Gastrocnemius medialis (tissue), 4 donors: ENCODE results near the gene HOOK2. TPM values are rescaled to one million over a fixed set of nuclear protein-coding genes. Genes with fewer than 3 reads are reported as not detected.
"Not testable (repeated sequence)": the region's sequence is repeated elsewhere in the genome, so short reads cannot be mapped to it uniquely, and the experiment has no call there.

Experiments used
- ATAC-seq, 2 donors: fragments of 150-250 bp; one replicate each; pipeline ENCODE4 v1.9.1; 2016
- DNase-seq, 2 donors: peaks; one replicate each; pipeline ENCODE4 v3.0.0-alpha.2; 2019
- H3K27ac ChIP-seq, 4 donors: fragments of 200-600 bp; sonication (generic); 1 replicate in 1 of 4; 2 replicates in 3 of 4; pipeline ENCODE4 v1.5.1; 2016 to 2018; ENCODE audit warnings: mild to moderate bottlenecking in 2 of 4, moderate library complexity in 1 of 4
- H3K27me3 ChIP-seq, 3 donors: fragments of 200-600 bp; sonication (generic) in 2 of 3; 1 replicate in 1 of 3; 2 replicates in 2 of 3; pipeline versions ENCODE4 v1.5.1 to v1.6.0; 2016 to 2019; ENCODE audit warnings: mild to moderate bottlenecking in 1 of 3, moderate library complexity in 1 of 3
- H3K36me3 ChIP-seq, 2 donors: fragments of 200-600 bp; sonication (generic) in 1 of 2; one replicate each; pipeline ENCODE4 v1.5.1; 2017 to 2018
- H3K4me1 ChIP-seq, 2 donors: fragments of 200-600 bp; sonication (generic) in 1 of 2; one replicate each; pipeline ENCODE4 v1.5.1; 2016 to 2017; ENCODE audit warnings: mild to moderate bottlenecking in 2 of 2
- H3K4me3 ChIP-seq, 4 donors: fragments of 200-600 bp; sonication (generic) in 3 of 4; 1 replicate in 1 of 4; 2 replicates in 3 of 4; pipeline ENCODE4 v1.5.1; 2016 to 2019; ENCODE audit warnings: mild to moderate bottlenecking in 2 of 4
- H3K9me3 ChIP-seq, 3 donors: fragments of 200-600 bp; sonication (generic) in 2 of 3; 1 replicate in 1 of 3; 2 replicates in 2 of 3; pipeline ENCODE4 v1.5.1; 2016 to 2019
- POLR2A ChIP-seq, 2 donors: fragments of 450-650 bp; IDR thresholded peaks; one replicate each; pipeline ENCODE4 v1.6.1; 2017; ENCODE audit warnings: antibody characterized with exemption in 2 of 2, mild to moderate bottlenecking in 2 of 2, moderate library complexity in 2 of 2
- in situ Hi-C, 4 donors: fragments of 200-750 bp; cut with MboI; loops; one replicate each; pipeline versions ENCODE4 v1.15.0 to v1.8.0; 2017; ENCODE audit warnings: low sequenced_read_pairs in 4 of 4
- intact Hi-C: fragments of 100-400 bp; cut with DNase I; formaldehyde crosslinking; loops from one replicate; pipeline ENCODE4 v1.15.1; 2023; ENCODE audit warnings: low total_unique reads
- total RNA-seq, 4 donors: library from RNA; depleted of rRNA; stranded (reverse); fragments of >200 nt; gene quantifications; one replicate each; pipeline versions ENCODE4 v1.1.0 to v1.2.3, GENCODE V29; 2016
- TF ChIP-seq, protein P1 (sequence below), 5 experiments: fragments of 450-650 bp in 3 of 5; fragments of 200-600 bp in 2 of 5; sonication (generic) in 2 of 5; IDR thresholded peaks in 4 of 5; conservative IDR thresholded peaks in 1 of 5; 1 replicate in 4 of 5; 2 replicates in 1 of 5; pipeline ENCODE4 v1.5.1; 2016 to 2019; ENCODE audit warnings: antibody characterized with exemption in 5 of 5, mild to moderate bottlenecking in 3 of 5, moderate library complexity in 3 of 5

Gene HOOK2, protein sequence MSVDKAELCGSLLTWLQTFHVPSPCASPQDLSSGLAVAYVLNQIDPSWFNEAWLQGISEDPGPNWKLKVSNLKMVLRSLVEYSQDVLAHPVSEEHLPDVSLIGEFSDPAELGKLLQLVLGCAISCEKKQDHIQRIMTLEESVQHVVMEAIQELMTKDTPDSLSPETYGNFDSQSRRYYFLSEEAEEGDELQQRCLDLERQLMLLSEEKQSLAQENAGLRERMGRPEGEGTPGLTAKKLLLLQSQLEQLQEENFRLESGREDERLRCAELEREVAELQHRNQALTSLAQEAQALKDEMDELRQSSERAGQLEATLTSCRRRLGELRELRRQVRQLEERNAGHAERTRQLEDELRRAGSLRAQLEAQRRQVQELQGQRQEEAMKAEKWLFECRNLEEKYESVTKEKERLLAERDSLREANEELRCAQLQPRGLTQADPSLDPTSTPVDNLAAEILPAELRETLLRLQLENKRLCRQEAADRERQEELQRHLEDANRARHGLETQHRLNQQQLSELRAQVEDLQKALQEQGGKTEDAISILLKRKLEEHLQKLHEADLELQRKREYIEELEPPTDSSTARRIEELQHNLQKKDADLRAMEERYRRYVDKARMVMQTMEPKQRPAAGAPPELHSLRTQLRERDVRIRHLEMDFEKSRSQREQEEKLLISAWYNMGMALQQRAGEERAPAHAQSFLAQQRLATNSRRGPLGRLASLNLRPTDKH
- 10 to 100 TPM; 12.3 to 23.4 (median 17.6) TPM for total RNA-seq

DNA sequence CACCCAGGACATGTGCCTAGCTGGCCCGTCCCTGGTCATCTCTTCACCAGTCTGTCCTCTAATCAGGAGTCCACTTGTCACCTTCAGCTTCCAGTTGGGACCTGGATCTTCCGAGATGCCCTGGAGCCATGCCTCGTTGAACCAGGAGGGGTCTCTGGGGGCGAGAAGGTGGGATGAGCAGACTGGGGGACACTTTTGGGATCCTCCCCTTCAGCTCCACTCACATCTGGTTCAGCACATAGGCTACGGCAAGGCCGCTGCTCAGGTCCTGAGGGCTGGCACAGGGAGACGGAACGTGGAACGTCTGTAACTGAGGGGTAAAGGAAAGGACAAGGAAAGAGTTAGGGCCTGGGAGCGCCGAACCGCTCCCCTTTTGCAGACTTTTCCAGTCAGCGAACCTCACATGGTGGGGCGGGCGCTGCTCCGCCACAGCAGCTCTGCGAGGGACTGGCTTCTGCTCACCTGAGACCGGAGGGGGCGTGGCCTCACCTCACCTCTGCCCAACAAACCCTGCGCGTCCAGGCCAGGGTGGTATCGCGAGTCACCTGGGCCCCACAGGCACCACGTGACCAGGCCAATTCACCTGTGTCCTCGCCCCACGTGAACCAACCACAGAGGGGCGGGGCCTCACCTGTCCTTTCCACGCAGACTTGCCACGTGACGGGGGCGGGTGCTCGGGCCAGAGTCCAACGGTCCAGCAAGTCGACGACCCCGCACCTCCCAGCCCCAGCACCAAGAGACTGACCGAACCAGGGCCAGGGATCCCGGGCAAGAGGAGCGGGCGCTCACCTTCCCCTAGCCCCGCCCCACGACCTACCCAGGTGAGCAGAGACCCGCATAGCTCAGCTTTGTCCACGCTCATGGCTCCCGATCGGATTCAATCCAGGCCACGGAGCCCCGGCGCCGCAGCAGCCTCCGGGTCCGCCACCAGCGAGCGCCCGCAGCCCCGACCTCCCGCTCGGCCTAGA lies at the start of gene HOOK2:
TSS of gene HOOK2 (minus strand) at position 965 of the 968 bp plus-strand sequence. CDS start at position 862, 103 bp downstream.
- Histone ChIP-seq H3K4me1 (peaks cover 59 to 67% of the 10 kb centered on the region in 2 donors), H3K9me3 (no peaks in the 10 kb centered on the region), H3K4me3 (peak within 1 kb of the TSS; percentile 72 to 84 (median 76)), H3K36me3 (no peaks in the 10 kb centered on the region), H3K27me3 (no peaks in the 10 kb centered on the region), H3K27ac (peak within 1 kb of the TSS; percentile 91 to 96 (median 94))
- DNase-seq = peak; percentile 38 to 61
- in situ Hi-C loops = no loop called here
- ATAC-seq = peak in 1 of 2 donors; percentile 0
- TF ChIP-seq, protein P1, sequence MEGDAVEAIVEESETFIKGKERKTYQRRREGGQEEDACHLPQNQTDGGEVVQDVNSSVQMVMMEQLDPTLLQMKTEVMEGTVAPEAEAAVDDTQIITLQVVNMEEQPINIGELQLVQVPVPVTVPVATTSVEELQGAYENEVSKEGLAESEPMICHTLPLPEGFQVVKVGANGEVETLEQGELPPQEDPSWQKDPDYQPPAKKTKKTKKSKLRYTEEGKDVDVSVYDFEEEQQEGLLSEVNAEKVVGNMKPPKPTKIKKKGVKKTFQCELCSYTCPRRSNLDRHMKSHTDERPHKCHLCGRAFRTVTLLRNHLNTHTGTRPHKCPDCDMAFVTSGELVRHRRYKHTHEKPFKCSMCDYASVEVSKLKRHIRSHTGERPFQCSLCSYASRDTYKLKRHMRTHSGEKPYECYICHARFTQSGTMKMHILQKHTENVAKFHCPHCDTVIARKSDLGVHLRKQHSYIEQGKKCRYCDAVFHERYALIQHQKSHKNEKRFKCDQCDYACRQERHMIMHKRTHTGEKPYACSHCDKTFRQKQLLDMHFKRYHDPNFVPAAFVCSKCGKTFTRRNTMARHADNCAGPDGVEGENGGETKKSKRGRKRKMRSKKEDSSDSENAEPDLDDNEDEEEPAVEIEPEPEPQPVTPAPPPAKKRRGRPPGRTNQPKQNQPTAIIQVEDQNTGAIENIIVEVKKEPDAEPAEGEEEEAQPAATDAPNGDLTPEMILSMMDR (IDR thresholded peaks at IDR 0.05 in 4 of 5, conservative IDR thresholded peaks at IDR 0.05 in 1 of 5) = no peak
- peak; percentile 10 to 60 for TF ChIP-seq POLR2A (IDR thresholded peaks at IDR 0.05)
- intact Hi-C loops = loop anchor here (1.0 to 10.0 kb wide), 3 partner anchors 9 to 1790 kb away; no protein-coding TSS in a partner anchor

DNA sequence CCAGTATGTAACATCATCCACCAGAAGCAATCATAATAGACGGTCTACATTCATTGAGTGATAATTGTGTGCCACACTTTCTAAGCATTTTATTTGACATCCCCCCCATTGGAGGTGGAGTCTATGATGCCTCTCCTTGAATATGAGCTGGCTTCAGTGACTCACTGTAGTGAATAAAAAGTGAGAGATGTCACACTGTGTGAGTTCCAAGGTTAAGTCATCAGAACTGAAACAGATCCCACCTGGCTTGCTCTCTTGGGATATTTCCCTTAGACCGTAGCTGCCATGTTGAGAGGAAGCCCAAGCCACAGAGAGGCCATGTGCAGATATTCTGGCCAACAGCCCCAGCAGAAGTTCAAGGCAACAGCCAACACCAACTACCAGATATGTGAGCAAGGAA lies 46.4 kb upstream of the HOOK2 start:
- no peak for TF ChIP-seq POLR2A (IDR thresholded peaks at IDR 0.05)
- TF ChIP-seq, protein P1 (IDR thresholded peaks at IDR 0.05 in 4 of 5, conservative IDR thresholded peaks at IDR 0.05 in 1 of 5) = no peak
- in situ Hi-C loops (no loop called here), intact Hi-C loops (no loop called here)
- H3K4me3 ChIP-seq = no peak overlapping the region
- DNase-seq = no peak
- H3K27me3 ChIP-seq = peaks cover 22 to 31% (median 27%) of the 10 kb centered on the region in 3 donors
- no peaks in the 10 kb centered on the region for H3K4me1 ChIP-seq
- H3K27ac ChIP-seq = no peak overlapping the region
- no peaks in the 10 kb centered on the region for H3K36me3 ChIP-seq
- no peaks in the 10 kb centered on the region for H3K9me3 ChIP-seq
- ATAC-seq = no peak

DNA sequence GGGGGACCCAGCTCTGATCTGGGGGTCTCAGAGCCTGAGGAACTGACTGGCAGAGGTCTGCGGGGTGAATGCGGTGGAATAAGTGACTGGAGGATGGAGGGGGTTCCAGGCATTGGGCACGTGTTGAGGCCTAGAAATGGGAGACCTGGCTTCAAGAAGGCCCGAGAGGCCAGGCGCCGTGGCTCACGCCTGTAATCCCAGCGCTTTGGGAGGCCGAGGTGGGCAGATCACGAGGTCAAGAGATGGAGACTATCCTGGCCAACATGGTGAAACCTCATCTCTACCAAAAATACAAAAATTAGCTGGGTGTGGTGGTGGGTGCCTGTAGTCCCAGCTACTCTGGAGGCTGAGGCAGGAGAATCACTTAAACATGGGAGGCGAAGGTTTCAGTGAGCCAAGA lies 42.5 kb upstream of the HOOK2 start:
- H3K27me3 ChIP-seq, H3K27ac ChIP-seq, in situ Hi-C loops, DNase-seq, H3K36me3 ChIP-seq, H3K4me1 ChIP-seq, intact Hi-C loops, H3K9me3 ChIP-seq, H3K4me3 ChIP-seq, ATAC-seq: not testable (repeated sequence)

DNA sequence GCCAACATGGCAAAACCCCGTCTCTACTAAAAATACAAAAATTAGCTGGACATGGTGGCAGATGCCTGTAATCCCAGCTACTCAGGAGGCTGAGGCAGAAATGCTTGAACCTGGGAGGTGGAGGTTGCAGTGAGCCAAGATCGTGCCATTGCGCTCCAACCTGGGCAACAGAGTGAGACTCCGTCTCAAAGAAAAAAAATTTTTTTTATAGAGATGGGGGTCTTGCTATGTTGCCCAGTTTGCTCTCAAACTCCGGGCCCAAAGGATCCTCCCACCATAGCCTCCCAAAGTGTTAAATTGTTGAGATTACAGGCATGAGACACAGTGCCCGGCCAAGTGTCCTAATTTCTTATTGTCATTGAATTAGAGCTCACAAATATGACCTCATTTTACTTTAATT lies 41.8 kb upstream of the HOOK2 start:
- intact Hi-C loops, H3K36me3 ChIP-seq, H3K9me3 ChIP-seq, H3K27me3 ChIP-seq, H3K27ac ChIP-seq, H3K4me3 ChIP-seq, DNase-seq, H3K4me1 ChIP-seq, in situ Hi-C loops, ATAC-seq: not testable (repeated sequence)

DNA sequence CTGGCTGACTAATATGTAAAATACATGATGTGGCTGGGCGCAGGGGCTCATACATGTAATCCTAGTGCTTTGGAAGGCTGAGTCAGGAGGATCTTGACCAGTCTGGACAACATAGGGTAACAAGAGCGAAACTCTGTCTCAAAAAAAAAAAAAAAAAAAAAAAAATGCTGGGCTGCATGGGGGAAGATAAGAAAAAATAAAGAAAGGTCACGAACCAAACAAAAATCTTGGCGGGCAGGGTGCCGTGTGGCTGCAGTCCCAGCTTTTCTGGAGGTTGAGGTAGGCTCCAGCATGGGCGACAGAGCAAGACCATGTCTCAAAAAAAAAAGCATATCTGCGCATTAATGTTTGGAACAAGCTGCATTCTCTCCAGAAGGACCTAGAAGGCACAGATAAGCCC lies 39.7 kb upstream of the HOOK2 start:
- intact Hi-C loops = no loop called here
- ATAC-seq (no peak), DNase-seq (no peak)
- TF ChIP-seq, protein P1 (IDR thresholded peaks at IDR 0.05 in 4 of 5, conservative IDR thresholded peaks at IDR 0.05 in 1 of 5) = no peak
- no peak for TF ChIP-seq POLR2A (IDR thresholded peaks at IDR 0.05)
- Histone ChIP-seq H3K4me1 (no peaks in the 10 kb centered on the region), H3K27me3 (no peaks in the 10 kb centered on the region), H3K27ac (no peak overlapping the region), H3K36me3 (peaks cover 0 to 11% of the 10 kb centered on the region in 2 donors), H3K9me3 (no peaks in the 10 kb centered on the region), H3K4me3 (no peak overlapping the region)
- in situ Hi-C loops = no loop called here
